Thyroid gland (tissue), 4 donors: ENCODE measurements around the gene POC1B.

Experiments
- CTCF ChIP-seq, 6 experiments: fragments of 200-600 bp in 3 of 6; fragments of 450-650 bp in 3 of 6; sonication (generic) in 3 of 6; IDR thresholded peaks; one replicate each; pipeline ENCODE4 v1.5.1; 2016 to 2019; ENCODE audit warnings: antibody characterized with exemption in 6 of 6, mild to moderate bottlenecking in 2 of 6, inconsistent platforms in 1 of 6, moderate library complexity in 1 of 6
- POLR2A ChIP-seq, 2 donors: fragments of 450-650 bp; IDR thresholded peaks; one replicate each; pipeline ENCODE4 v1.6.1; 2017; ENCODE audit warnings: antibody characterized with exemption in 2 of 2, mild to moderate bottlenecking in 2 of 2, moderate library complexity in 1 of 2

DNA sequence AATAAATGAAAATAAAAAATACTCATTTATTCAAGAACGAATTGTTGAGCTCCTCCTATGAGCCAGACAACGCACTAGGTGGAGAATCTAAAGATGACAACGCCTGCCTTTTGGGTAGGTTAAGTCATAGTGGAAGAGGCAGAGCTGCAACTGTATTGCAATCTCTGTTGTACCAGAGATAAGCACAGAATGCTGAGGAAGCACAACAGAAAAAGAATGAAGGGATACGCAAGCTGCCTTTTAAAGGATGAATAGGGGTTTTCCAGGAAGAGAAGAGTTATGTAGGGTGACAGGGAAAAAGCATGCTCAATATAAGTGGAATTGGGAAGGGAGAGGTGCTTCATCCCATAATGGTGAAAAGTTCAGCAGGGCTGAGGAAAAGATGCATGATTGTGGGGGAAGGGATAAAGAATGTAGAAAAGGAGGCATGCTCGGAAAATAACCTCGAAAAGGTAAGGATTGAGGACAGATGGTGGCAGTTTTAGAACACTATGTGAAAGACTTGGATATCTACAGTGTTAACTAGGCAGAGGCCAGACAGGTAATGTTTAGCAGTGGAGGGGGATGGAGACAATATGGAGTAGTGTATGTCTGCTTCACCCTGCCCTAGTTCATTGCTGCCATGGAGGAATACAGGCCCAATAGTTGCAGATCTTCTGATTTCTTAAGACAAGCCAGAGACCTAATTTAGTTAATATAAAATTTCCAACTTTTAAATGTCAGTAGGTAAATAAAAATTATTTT, 109.6 kb downstream of the POC1B start:
- TF ChIP-seq POLR2A (IDR thresholded peaks at IDR 0.05) (no peak), CTCF (IDR thresholded peaks at IDR 0.05) (no peak)
